Measurements from ENCODE around the gene MLIP. TPM values are rescaled to one million over a fixed set of nuclear protein-coding genes. Genes with fewer than 3 reads are reported as not detected.

Gene MLIP
- total and polyA plus RNA-seq, 4 donors: 2.0 to 6.0 (median 3.2) TPM

GRCh38 chr6:54286141-54286540, 174.9 kb downstream of the MLIP start:
- DNase-seq (ENCODE audit: low spot score): no peak
- TF ChIP-seq SP1 (IDR thresholded peaks at IDR 0.05) (no peak), GABPA (IDR thresholded peaks at IDR 0.05 in 1 of 2, conservative IDR thresholded peaks at IDR 0.05 in 1 of 2) (no peak), HNF4A (conservative IDR thresholded peaks at IDR 0.05) (no peak), RAD21 (IDR thresholded peaks at IDR 0.05) (no peak), HNF4G (IDR thresholded peaks at IDR 0.05) (no peak), JUND (IDR thresholded peaks at IDR 0.05) (no peak), TAF1 (conservative IDR thresholded peaks at IDR 0.05) (no peak), YY1 (IDR thresholded peaks at IDR 0.05) (no peak), EGR1 (IDR thresholded peaks at IDR 0.05; ENCODE audit: low read depth in 2 of 2) (no peak), REST (IDR thresholded peaks at IDR 0.05) (no peak), NR2F2 (IDR thresholded peaks at IDR 0.05) (no peak), FOXA2 (IDR thresholded peaks at IDR 0.05) (no peak), FOXA1 (IDR thresholded peaks at IDR 0.05) (no peak), RXRA (IDR thresholded peaks at IDR 0.05) (no peak)
- TF ChIP-seq, protein P1, sequence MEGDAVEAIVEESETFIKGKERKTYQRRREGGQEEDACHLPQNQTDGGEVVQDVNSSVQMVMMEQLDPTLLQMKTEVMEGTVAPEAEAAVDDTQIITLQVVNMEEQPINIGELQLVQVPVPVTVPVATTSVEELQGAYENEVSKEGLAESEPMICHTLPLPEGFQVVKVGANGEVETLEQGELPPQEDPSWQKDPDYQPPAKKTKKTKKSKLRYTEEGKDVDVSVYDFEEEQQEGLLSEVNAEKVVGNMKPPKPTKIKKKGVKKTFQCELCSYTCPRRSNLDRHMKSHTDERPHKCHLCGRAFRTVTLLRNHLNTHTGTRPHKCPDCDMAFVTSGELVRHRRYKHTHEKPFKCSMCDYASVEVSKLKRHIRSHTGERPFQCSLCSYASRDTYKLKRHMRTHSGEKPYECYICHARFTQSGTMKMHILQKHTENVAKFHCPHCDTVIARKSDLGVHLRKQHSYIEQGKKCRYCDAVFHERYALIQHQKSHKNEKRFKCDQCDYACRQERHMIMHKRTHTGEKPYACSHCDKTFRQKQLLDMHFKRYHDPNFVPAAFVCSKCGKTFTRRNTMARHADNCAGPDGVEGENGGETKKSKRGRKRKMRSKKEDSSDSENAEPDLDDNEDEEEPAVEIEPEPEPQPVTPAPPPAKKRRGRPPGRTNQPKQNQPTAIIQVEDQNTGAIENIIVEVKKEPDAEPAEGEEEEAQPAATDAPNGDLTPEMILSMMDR (IDR thresholded peaks at IDR 0.05; ENCODE audit: low read depth, low read length, missing input control): no peak
- TF ChIP-seq, protein P2, sequence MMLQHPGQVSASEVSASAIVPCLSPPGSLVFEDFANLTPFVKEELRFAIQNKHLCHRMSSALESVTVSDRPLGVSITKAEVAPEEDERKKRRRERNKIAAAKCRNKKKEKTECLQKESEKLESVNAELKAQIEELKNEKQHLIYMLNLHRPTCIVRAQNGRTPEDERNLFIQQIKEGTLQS (IDR thresholded peaks at IDR 0.05): no peak
- Histone ChIP-seq H3K4me1 (ENCODE audit: control insufficient read depth in 4 of 4, insufficient read depth in 4 of 4, low read length in 3 of 4) (no peaks in the 10 kb centered on the region), H3K27ac (ENCODE audit: low read depth in 1 of 2, low read length in 2 of 2) (no peak overlapping the region), H3K27me3 (ENCODE audit: control insufficient read depth in 4 of 4, insufficient read depth in 4 of 4, low read length in 3 of 4) (no peaks in the 10 kb centered on the region), H3K9me3 (ENCODE audit: control insufficient read depth in 4 of 4, low read length in 3 of 4) (no peaks in the 10 kb centered on the region), H3K9ac (ENCODE audit: low read depth in 1 of 2, low read length in 2 of 2) (no peak overlapping the region), H3K4me3 (ENCODE audit: low read depth in 1 of 3, low read length in 3 of 3) (no peak overlapping the region), H3K36me3 (ENCODE audit: control insufficient read depth in 4 of 4, insufficient read depth in 3 of 4, low read depth in 1 of 4, low read length in 3 of 4) (no peaks in the 10 kb centered on the region)

GRCh38 chr6:54288474-54288873, 177.2 kb downstream of the MLIP start:
- H3K4me3 ChIP-seq (ENCODE audit: low read depth in 1 of 3, low read length in 3 of 3): no peak overlapping the region
- no peaks in the 10 kb centered on the region for H3K27me3 ChIP-seq (ENCODE audit: control insufficient read depth in 4 of 4, insufficient read depth in 4 of 4, low read length in 3 of 4)
- no peaks in the 10 kb centered on the region for H3K4me1 ChIP-seq (ENCODE audit: control insufficient read depth in 4 of 4, insufficient read depth in 4 of 4, low read length in 3 of 4)
- WGBS: 84% methylated on average over 2 of the region's 2 CpGs
- no peaks in the 10 kb centered on the region for H3K36me3 ChIP-seq (ENCODE audit: control insufficient read depth in 4 of 4, insufficient read depth in 3 of 4, low read depth in 1 of 4, low read length in 3 of 4)
- no peaks in the 10 kb centered on the region for H3K9me3 ChIP-seq (ENCODE audit: control insufficient read depth in 4 of 4, low read length in 3 of 4)
- no peak overlapping the region for H3K9ac ChIP-seq (ENCODE audit: low read depth in 1 of 2, low read length in 2 of 2)
- H3K27ac ChIP-seq (ENCODE audit: low read depth in 1 of 2, low read length in 2 of 2): no peak overlapping the region
- DNase-seq (ENCODE audit: low spot score): no peak
- TF ChIP-seq HNF4A (conservative IDR thresholded peaks at IDR 0.05): no peak
- TF ChIP-seq, protein P3, sequence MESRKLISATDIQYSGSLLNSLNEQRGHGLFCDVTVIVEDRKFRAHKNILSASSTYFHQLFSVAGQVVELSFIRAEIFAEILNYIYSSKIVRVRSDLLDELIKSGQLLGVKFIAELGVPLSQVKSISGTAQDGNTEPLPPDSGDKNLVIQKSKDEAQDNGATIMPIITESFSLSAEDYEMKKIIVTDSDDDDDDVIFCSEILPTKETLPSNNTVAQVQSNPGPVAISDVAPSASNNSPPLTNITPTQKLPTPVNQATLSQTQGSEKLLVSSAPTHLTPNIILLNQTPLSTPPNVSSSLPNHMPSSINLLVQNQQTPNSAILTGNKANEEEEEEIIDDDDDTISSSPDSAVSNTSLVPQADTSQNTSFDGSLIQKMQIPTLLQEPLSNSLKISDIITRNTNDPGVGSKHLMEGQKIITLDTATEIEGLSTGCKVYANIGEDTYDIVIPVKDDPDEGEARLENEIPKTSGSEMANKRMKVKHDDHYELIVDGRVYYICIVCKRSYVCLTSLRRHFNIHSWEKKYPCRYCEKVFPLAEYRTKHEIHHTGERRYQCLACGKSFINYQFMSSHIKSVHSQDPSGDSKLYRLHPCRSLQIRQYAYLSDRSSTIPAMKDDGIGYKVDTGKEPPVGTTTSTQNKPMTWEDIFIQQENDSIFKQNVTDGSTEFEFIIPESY (IDR thresholded peaks at IDR 0.05): no peak
- TF ChIP-seq JUND (IDR thresholded peaks at IDR 0.05): no peak
- TF ChIP-seq, protein P1 (IDR thresholded peaks at IDR 0.05; ENCODE audit: low read depth, low read length, missing input control): no peak
- TF ChIP-seq SP1 (IDR thresholded peaks at IDR 0.05): no peak
- no peak for TF ChIP-seq YY1 (IDR thresholded peaks at IDR 0.05)
- TF ChIP-seq, protein P2 (IDR thresholded peaks at IDR 0.05): no peak
- no peak for TF ChIP-seq FOXA2 (IDR thresholded peaks at IDR 0.05)
- TF ChIP-seq HNF4G (IDR thresholded peaks at IDR 0.05): no peak
- TF ChIP-seq NR2F2 (IDR thresholded peaks at IDR 0.05): no peak
- TF ChIP-seq REST (IDR thresholded peaks at IDR 0.05): no peak
- no peak for TF ChIP-seq EGR1 (IDR thresholded peaks at IDR 0.05; ENCODE audit: low read depth in 2 of 2)
- no peak for TF ChIP-seq FOXA1 (IDR thresholded peaks at IDR 0.05)
- TF ChIP-seq RAD21 (IDR thresholded peaks at IDR 0.05): no peak
- no peak for TF ChIP-seq TAF1 (conservative IDR thresholded peaks at IDR 0.05)
- no peak for TF ChIP-seq RXRA (IDR thresholded peaks at IDR 0.05)
